IPS DF 6.9 (cell line): ENCODE measurements around the gene KIRREL2.
A peak's percentile ranks its signal among the peaks of the same experiment; 100 is the strongest.

Experiments used
- DNase-seq: peaks from one replicate; pipeline ENCODE4 v3.0.0-alpha.2; 2013; ENCODE audit warnings: low read depth, low spot score
- H3K27ac ChIP-seq: one replicate; pipeline ENCODE4 v1.5.1; 2013; ENCODE audit warnings: low read length, control low read depth
- H3K27me3 ChIP-seq: 2 replicates; pipeline ENCODE4 v1.6.1; 2013; ENCODE audit warnings: mild to moderate bottlenecking, low read length; ENCODE audit not compliant: control insufficient read depth, insufficient read depth
- H3K36me3 ChIP-seq: 2 replicates; pipeline ENCODE4 v1.6.1; 2013; ENCODE audit warnings: low read length; ENCODE audit not compliant: control insufficient read depth, insufficient read depth
- H3K4me1 ChIP-seq: 2 replicates; pipeline ENCODE4 v1.6.1; 2013; ENCODE audit warnings: low read length; ENCODE audit not compliant: control insufficient read depth, insufficient read depth
- H3K4me3 ChIP-seq: 2 replicates; pipeline ENCODE4 v1.5.1; 2013; ENCODE audit warnings: mild to moderate bottlenecking, low read length
- H3K9me3 ChIP-seq: 2 replicates; pipeline ENCODE4 v1.6.1; 2013; ENCODE audit warnings: low read length, inconsistent platforms; ENCODE audit not compliant: control insufficient read depth, insufficient read depth
- WGBS: extraction: QIAGEN DNeasy Blood & Tissue Kit; methylation state at CpG from one replicate; pipeline ENCODE4 v1.1.7; 2013; ENCODE audit warnings: mixed read lengths, missing lambda C conversion rate; ENCODE audit not compliant: insufficient read length, insufficient coverage; 5-methylcytosine and 5-hydroxymethylcytosine counted together

Gene KIRREL2

GRCh38 chr19:35859414-35859813, 2.7 kb downstream of the KIRREL2 start:
- Histone ChIP-seq H3K27me3 (peaks cover 2% of the 10 kb centered on the region; the same call in 1 of the 2 replicates), H3K4me1 (peaks cover 6% of the 10 kb centered on the region), H3K36me3 (no peaks in the 10 kb centered on the region), H3K4me3 (no peak overlapping the region), H3K27ac (no peak overlapping the region), H3K9me3 (no peaks in the 10 kb centered on the region)
- DNase-seq: no peak
- WGBS: no CpG with 5 or more reads among the region's 4 CpGs

DNA sequence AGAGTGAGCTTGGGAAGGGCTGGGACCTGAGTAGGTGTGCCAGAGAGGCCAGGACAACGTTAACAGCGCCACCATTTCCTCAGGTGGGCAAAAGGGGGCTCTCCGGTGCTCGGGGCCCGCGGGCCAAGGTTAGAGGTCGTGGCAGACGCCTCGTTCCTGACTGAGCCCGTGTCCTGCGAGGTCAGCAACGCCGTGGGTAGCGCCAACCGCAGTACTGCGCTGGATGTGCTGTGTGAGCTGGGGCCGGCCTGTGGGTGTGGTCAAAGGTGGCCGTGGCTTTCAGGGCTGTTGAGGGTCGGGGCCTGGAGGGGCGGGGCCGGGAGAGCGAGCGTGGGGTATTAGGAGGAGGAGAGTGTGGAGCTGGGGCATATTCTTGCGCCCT, 3.7 kb downstream of the KIRREL2 start:
- Histone ChIP-seq H3K9me3 (no peaks in the 10 kb centered on the region), H3K4me1 (peaks cover 6% of the 10 kb centered on the region), H3K27ac (no peak overlapping the region), H3K4me3 (peak overlapping the region; percentile 26; the same call in 1 of the 2 replicates), H3K27me3 (peaks cover 2% of the 10 kb centered on the region; the same call in 1 of the 2 replicates), H3K36me3 (no peaks in the 10 kb centered on the region)
- WGBS: no CpG with 5 or more reads among the region's 24 CpGs
- no peak for DNase-seq

DNA sequence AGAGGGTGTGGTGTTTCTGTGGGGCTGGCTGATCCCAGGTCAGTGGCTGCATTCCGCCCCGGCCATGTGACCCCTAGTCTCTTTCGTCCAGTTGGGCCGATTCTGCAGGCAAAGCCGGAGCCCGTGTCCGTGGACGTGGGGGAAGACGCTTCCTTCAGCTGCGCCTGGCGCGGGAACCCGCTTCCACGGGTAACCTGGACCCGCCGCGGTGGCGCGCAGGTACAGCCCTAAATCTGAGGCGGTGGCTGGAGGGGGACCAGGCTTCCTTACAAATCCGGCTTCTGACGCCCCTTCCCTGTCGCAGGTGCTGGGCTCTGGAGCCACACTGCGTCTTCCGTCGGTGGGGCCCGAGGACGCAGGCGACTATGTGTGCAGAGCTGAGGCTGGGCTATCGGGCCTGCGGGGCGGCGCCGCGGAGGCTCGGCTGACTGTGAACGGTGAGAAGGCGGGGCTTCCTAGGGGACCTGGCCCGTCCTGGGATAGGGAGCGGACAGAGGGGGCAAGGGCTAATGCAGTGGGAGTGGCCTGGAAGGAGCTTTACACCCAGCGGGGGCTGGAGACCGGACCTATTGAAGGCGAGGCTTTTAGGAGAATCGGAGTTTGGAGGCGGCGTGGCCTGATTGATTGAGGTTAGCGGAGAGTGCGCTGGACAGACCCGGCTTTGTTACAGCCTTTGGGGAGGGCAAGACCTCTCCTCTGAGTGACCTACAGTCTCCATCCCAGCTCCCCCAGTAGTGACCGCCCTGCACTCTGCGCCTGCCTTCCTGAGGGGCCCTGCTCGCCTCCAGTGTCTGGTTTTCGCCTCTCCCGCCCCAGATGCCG, 4.3 kb downstream of the KIRREL2 start:
- H3K36me3 ChIP-seq: no peaks in the 10 kb centered on the region
- peak; percentile 74 for DNase-seq
- H3K27me3 ChIP-seq: peaks cover 2% of the 10 kb centered on the region; the same call in 1 of the 2 replicates
- H3K4me1 ChIP-seq: 0 out of 2 replicates have a peak, but pooled peaks cover 3% of the 10 kb centered on the region
- no CpG with 5 or more reads among the region's 55 CpGs for WGBS
- no peak overlapping the region for H3K27ac ChIP-seq
- H3K9me3 ChIP-seq: no peaks in the 10 kb centered on the region
- peak overlapping the region; percentile 26; the same call in 1 of the 2 replicates for H3K4me3 ChIP-seq

GRCh38 chr19:35861640-35862160, 5.0 kb downstream of the KIRREL2 start:
- no peaks in the 10 kb centered on the region for H3K9me3 ChIP-seq
- H3K4me1 ChIP-seq: 0 out of 2 replicates have a peak, but pooled peaks cover 3% of the 10 kb centered on the region
- no peak for DNase-seq
- H3K27me3 ChIP-seq: peaks cover 2% of the 10 kb centered on the region; the same call in 1 of the 2 replicates
- no CpG with 5 or more reads among the region's 19 CpGs for WGBS
- H3K27ac ChIP-seq: no peak overlapping the region
- no peaks in the 10 kb centered on the region for H3K36me3 ChIP-seq
- H3K4me3 ChIP-seq: peak overlapping the region; percentile 1; the same call in 1 of the 2 replicates

DNA sequence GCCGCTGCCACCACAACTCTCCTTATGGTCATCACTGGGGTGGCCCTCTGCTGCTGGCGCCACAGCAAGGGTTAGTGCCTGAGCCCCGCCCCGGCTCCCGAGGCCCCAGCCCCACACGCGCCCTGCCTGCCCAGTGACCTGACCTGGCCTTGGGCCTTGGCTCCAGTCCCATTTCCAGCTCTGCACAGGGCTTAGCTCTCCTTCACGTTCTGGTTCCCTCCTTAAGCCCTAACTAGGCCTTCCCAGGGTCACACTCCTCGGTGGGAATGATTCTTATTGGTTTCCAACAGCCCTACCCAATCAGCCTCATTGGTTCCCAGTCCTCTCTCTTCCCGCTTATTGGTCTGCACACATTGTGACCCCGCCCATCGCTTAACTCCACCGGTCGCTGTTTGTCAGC, 5.8 kb downstream of the KIRREL2 start:
- no CpG with 5 or more reads among the region's 14 CpGs for WGBS

GRCh38 chr19:35863018-35863417, 6.3 kb downstream of the KIRREL2 start:
- H3K27ac ChIP-seq: no peak overlapping the region
- H3K9me3 ChIP-seq: no peaks in the 10 kb centered on the region
- DNase-seq: no peak
- H3K4me3 ChIP-seq: no peak overlapping the region
- H3K36me3 ChIP-seq: no peaks in the 10 kb centered on the region
- H3K4me1 ChIP-seq: 0 out of 2 replicates have a peak, but pooled peaks cover 3% of the 10 kb centered on the region
- no CpG with 5 or more reads among the region's 5 CpGs for WGBS
- H3K27me3 ChIP-seq: peaks cover 5% of the 10 kb centered on the region; the same call in 1 of the 2 replicates

More for the DNA sequence above, 5.8 kb downstream of the KIRREL2 start:
- Histone ChIP-seq H3K27ac (no peak overlapping the region), H3K36me3 (no peaks in the 10 kb centered on the region), H3K9me3 (no peaks in the 10 kb centered on the region), H3K4me3 (no peak overlapping the region), H3K4me1 (0 out of 2 replicates have a peak, but pooled peaks cover 3% of the 10 kb centered on the region), H3K27me3 (peaks cover 2% of the 10 kb centered on the region; the same call in 1 of the 2 replicates)
- no peak for DNase-seq

DNA sequence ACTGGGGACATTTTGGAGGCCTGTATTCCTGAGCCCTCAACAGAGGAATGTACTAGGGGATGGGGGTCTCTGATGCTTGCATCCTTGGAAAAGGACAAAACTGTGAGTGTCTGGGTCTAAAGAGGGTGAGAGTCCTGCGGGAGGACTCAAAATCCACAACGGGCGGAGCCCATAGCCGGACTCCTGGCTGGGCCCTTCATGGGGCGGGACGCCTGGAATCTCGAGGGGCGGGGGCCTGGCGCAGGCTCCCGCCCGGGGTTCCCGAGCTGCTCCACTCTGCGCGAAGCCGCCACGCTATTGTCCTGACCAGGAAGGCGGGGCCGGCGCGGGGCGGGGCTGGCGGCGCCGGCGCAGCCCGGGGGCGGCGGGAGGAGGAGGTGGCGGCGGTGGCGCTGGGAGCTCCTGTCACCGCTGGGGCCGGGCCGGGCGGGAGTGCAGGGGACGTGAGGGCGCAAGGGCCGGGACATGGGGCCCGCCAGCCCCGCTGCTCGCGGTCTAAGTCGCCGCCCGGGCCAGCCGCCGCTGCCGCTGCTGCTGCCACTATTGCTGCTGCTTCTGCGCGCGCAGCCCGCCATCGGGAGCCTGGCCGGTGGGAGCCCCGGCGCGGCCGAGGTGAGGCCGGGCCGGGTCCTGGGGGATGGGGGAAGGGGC, 11.6 kb downstream of the KIRREL2 start, which contains the start of gene APLP1:
Gene APLP1, plus strand, starts transcription at position 403 of the 651 bp plus-strand sequence. Its CDS starts 63 bp downstream, at position 466.
- H3K4me1 ChIP-seq: peaks cover 2% of the 10 kb centered on the region; the same call in 1 of the 2 replicates
- no peak for DNase-seq
- H3K27ac ChIP-seq: no peak within 1 kb of the TSS
- no peaks in the 10 kb centered on the region for H3K9me3 ChIP-seq
- peak within 1 kb of the TSS; percentile 54; the same call in 1 of the 2 replicates for H3K4me3 ChIP-seq
- H3K36me3 ChIP-seq: no peaks in the 10 kb centered on the region
- no CpG with 5 or more reads among the region's 60 CpGs for WGBS
- peaks cover 3% of the 10 kb centered on the region; the same call in 1 of the 2 replicates for H3K27me3 ChIP-seq

GRCh38 chr19:35868823-35869326, 12.2 kb downstream of the KIRREL2 start:
- Histone ChIP-seq H3K27me3 (peaks cover 3% of the 10 kb centered on the region; the same call in 1 of the 2 replicates), H3K36me3 (no peaks in the 10 kb centered on the region), H3K27ac (no peak overlapping the region), H3K9me3 (no peaks in the 10 kb centered on the region), H3K4me1 (peaks cover 2% of the 10 kb centered on the region; the same call in 1 of the 2 replicates), H3K4me3 (peak overlapping the region; percentile 54; the same call in 1 of the 2 replicates)
- WGBS: no CpG with 5 or more reads among the region's 15 CpGs
- no peak for DNase-seq

DNA sequence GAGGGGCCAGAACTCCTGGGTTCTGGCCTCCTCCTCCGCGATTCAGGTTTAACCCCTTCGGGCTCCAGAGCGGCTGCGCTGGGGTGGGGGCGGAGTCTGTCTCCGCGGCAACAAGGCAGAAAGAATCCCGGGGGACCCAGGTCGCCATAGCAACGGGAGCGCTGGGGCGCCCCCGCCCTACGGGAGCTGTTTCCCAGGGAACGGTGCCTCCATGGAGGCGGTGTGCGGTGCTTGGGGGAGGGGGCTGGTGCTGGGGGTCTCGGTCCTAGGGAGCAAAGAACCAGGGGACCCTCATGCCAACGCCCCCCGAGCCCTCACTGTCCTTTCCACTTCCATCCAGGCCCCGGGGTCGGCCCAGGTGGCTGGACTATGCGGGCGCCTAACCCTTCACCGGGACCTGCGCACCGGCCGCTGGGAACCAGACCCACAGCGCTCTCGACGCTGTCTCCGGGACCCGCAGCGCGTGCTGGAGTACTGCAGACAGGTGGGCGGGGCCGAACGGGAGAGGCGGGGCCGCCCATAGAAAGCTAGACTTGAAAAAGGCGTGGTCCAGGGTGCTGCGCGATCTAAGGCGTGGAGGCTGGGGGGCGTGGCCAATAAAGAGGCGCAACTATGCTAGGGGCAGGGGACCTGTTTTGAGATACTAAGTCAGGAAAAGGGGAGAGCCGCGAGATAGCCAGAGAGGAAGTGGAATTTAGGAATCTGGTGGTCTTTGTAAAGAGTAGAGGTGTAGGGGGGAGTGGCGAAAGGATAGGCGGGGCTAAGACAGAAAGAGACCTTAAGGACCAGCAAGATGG, 12.8 kb downstream of the KIRREL2 start:
- WGBS: no CpG with 5 or more reads among the region's 51 CpGs
- H3K36me3 ChIP-seq: no peaks in the 10 kb centered on the region
- peaks cover 2% of the 10 kb centered on the region for H3K4me1 ChIP-seq
- DNase-seq: peak; percentile 84
- no peak overlapping the region for H3K27ac ChIP-seq
- no peaks in the 10 kb centered on the region for H3K9me3 ChIP-seq
- peak overlapping the region; percentile 54; the same call in 1 of the 2 replicates for H3K4me3 ChIP-seq
- peaks cover 3% of the 10 kb centered on the region; the same call in 1 of the 2 replicates for H3K27me3 ChIP-seq
